AG09309 (cell line): ENCODE measurements around the gene PPP1R14D.

Experiments
- DNase-seq: peaks from one replicate; pipeline ENCODE4 v3.0.0-alpha.2; 2010; ENCODE audit warnings: low read depth
- H3K4me3 ChIP-seq: 2 replicates; pipeline ENCODE4 v1.5.1; 2011; ENCODE audit warnings: mild to moderate bottlenecking, low read depth, low read length, moderate library complexity; ENCODE audit not compliant: control insufficient read depth
- TF ChIP-seq, protein P1 (sequence below): IDR thresholded peaks from 2 replicates; pipeline ENCODE4 v1.5.1; 2011; ENCODE audit warnings: mild to moderate bottlenecking, low read depth, low read length, inconsistent platforms; ENCODE audit not compliant: insufficient read depth, control insufficient read depth; ENCODE audit errors: missing control alignments

PPP1R14D gene

DNA sequence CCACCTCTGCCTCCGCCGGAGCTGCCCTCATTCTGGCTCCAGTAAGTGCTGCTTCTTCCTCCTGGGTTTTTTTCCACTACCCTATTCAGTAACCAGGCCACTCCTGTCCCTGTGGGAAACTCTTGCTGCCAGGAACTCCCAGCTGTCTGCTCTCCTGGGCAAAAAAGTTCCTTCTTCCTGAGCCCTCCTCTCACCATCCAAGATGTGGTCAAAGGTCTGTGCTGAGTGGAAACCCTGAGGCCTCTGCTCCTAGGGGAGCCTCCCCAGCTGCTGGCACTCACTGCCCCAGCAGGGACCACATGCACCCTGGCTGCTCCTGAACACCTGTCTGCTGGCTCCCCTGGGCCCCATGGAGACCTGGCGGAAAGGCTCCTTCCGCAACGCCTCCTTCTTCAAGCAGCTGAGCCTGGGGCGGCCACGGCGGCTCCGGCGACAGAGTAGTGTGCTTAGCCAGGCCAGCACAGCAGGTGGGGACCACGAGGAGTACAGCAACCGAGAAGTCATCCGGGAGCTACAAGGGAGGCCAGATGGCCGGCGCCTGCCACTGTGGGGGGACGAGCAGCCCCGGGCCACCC is 58.3 kb downstream of the PPP1R14D start:
- TF ChIP-seq, protein P1, sequence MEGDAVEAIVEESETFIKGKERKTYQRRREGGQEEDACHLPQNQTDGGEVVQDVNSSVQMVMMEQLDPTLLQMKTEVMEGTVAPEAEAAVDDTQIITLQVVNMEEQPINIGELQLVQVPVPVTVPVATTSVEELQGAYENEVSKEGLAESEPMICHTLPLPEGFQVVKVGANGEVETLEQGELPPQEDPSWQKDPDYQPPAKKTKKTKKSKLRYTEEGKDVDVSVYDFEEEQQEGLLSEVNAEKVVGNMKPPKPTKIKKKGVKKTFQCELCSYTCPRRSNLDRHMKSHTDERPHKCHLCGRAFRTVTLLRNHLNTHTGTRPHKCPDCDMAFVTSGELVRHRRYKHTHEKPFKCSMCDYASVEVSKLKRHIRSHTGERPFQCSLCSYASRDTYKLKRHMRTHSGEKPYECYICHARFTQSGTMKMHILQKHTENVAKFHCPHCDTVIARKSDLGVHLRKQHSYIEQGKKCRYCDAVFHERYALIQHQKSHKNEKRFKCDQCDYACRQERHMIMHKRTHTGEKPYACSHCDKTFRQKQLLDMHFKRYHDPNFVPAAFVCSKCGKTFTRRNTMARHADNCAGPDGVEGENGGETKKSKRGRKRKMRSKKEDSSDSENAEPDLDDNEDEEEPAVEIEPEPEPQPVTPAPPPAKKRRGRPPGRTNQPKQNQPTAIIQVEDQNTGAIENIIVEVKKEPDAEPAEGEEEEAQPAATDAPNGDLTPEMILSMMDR: no peak
- no peak overlapping the region for H3K4me3 ChIP-seq
- no peak for DNase-seq

DNA sequence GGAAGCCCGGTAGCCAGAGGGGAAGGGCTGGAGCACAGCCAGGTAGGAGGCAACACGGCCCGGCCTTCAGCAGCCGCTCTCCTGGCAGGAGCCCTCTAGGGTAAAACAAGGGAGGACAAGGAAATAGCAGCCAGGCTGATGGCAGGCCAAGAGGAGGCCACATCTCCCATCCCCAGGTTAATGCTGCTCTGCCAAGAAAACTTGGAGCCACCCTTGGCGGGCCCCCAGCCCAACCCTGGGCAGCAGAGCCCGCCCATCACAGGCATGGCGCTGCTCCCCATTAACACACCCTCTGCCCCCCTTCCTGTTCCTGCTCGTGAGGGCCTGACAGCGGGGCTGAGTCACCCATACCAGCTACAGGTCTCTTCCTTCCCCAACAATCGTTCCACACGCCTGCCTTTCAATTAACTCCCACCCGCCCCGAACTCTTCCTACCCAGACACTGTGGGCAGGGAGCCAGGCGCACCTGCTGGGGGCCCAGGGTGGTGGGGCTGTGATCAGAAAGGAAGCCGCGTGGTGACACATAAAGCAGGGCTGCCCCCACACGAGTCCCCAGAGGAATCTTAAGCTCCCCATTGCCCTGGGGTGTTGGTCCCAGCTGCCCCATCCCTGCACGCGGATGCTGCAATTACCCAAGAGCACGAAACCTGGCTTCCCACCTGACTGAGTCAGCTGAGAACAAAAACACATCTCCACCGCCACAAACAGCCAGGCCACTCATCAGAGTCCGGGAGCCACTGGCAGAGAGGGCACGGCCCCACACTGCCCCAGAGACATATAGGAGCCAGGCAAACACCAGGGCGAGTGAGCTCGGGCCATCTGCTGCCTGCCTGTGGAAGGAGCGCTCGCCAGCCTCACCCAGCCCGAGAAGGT is 59.0 kb downstream of the PPP1R14D start, which contains the start of gene C15orf62:
Gene C15orf62 (plus strand): TSS at position 707 of the 873 bp plus-strand sequence. CDS start 516 bp downstream, outside the sequence.
- TF ChIP-seq, protein P1: no peak
- no peak for DNase-seq
- H3K4me3 ChIP-seq: no peak within 1 kb of the TSS

DNA sequence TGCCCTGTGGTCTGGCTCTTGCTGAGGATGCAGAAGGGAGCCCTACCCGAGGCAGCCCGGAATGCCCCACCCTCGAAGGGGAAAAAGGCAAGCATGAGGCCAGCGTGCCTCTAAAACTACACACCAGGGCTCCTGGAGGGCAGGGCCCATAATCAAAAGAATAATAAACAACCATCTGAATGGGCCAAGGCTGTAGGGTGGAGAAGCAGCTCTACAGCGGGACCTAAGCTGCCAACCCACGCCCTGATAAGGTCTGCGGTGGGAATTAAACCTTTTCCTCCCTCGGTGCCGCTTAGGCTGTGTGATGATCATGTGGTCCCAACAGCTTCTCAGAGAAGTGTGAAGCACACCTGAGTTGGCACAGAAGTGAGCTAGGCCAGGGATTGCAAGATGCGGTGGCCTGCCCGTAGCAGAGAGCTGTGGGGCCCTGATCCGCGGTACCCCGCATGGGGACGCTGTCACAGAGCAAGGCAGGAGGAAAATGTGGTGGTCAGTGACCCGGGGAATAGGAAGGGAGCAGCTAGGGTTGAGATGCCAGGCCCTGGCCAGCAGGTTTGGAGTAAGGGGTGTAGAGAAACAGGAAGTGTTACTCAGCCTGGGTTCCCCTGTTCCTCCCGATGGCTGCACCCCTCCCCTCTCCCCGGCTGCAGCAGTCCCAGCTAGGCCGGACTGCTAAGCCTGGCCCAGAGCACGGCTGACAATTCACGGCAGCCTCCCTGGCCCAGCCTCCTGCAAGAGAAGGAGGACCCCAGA is 59.8 kb downstream of the PPP1R14D start:
- DNase-seq: no peak
- H3K4me3 ChIP-seq: no peak overlapping the region
- TF ChIP-seq, protein P1: no peak

DNA sequence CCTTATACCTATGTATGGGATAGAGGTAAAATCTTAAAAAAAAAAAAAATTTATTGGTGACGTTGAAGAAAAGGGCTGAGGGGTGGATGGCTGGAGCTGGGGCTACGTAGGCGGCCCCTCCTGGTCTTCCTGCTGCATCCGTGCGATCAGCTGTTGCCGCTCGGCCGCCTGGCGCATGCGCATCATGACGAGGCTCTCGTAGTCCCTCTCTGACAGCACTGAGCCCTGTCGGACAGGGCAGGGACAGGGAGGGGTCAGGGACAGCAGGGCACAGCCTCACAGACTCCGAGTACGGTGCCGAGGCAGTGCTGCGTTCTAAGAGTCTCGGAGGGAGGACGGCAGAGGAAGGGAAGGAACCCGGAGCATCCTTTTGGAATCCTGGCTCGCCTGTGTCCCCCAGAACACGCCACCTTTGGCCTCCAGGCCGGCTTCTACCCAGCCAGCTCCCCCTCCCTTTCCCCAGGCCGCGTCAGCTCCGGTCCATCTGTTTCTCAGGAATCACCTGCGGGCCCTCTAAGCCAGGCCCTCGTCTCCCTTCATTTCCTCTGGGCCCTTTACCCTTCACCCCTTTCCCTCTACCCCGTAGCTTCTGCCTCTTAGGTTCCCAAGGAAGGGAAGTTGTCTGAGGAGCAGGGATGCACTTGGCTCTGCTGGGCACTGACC is 60.5 kb downstream of the PPP1R14D start:
- TF ChIP-seq, protein P1: no peak
- no peak for DNase-seq
- no peak overlapping the region for H3K4me3 ChIP-seq

DNA sequence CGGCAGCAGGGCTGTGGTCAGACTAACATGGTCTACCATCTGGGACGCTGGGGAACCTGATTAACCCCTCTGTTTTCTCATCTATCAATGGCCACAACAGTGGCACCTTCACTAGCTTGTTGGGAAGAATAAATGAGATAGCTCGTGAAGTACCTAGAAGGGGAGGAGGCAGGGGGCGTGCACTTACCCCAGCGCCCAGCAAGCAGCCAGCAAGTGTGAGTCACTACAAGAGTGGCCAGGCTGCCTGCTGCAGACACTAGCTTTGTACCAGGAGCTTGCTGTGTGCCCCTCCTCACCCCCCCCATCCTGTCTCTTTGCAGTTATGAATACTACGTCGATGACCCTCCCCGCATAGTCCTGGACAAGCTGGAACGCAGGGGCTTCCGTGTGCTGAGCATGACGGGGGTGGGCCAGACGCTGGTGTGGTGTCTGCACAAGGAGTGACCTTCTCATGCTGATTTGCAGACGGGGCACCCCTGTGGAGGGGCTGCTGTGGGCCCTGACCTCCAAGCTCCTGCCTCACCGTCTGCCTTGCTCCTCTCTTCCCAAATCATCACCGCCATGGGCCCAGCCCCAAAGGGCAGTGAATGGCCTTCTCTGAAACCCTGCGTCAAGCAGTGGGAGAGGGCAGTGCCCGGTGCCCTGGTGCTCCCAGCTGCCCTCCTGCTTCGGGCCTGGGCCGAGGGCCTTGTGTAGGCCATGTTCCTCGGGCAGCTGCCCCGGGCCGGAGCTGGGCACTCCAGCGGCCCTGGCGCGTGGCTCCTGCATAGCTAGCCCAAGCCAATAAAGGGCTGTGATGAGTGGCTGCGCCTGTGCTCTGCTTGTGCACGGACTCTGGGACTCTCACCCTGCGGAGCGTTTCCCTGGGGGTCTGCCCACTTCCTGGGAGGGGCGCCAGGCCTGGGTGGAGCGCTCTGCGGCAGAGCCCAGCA is 61.3 kb downstream of the PPP1R14D start:
- H3K4me3 ChIP-seq: no peak overlapping the region
- no peak for DNase-seq
- TF ChIP-seq, protein P1: no peak
